Measurements from ENCODE around the gene FAM193A.
"Not testable (repeated sequence)": the region's sequence is repeated elsewhere in the genome, so short reads cannot be mapped to it uniquely, and the experiment has no call there.

The FAM193A gene

GRCh38 chr4:2583092-2583491 lies 46.6 kb downstream of the FAM193A start:
- H3K36me3 ChIP-seq (ENCODE audit: control insufficient read depth, insufficient read depth, low read length) = no peaks in the 10 kb centered on the region
- TF ChIP-seq CTCF (IDR thresholded peaks at IDR 0.05; ENCODE audit: insufficient read depth, low read length, poor library complexity, severe bottlenecking) = no peak
- H3K27me3 ChIP-seq (replicated peaks; ENCODE audit: control insufficient read depth, insufficient read depth, low read length) = no peaks in the 10 kb centered on the region
- DNase-seq (ENCODE audit: extremely low read depth, insufficient read length) = no peak
- H3K4me3 ChIP-seq (replicated peaks; ENCODE audit: low read depth, low read length) = no peak overlapping the region

GRCh38 chr4:2583517-2583916 lies 47.1 kb downstream of the FAM193A start:
- no peak for TF ChIP-seq CTCF (IDR thresholded peaks at IDR 0.05; ENCODE audit: insufficient read depth, low read length, poor library complexity, severe bottlenecking)
- H3K27me3 ChIP-seq (replicated peaks; ENCODE audit: control insufficient read depth, insufficient read depth, low read length) = no peaks in the 10 kb centered on the region
- no peak for DNase-seq (ENCODE audit: extremely low read depth, insufficient read length)

GRCh38 chr4:2586502-2586901 lies 50.1 kb downstream of the FAM193A start:
- H3K27me3 ChIP-seq (replicated peaks; ENCODE audit: control insufficient read depth, insufficient read depth, low read length) = no peaks in the 10 kb centered on the region
- TF ChIP-seq CTCF (IDR thresholded peaks at IDR 0.05; ENCODE audit: insufficient read depth, low read length, poor library complexity, severe bottlenecking) = no peak
- no peak overlapping the region for H3K4me3 ChIP-seq (replicated peaks; ENCODE audit: low read depth, low read length)
- DNase-seq (ENCODE audit: extremely low read depth, insufficient read length) = no peak
- no peaks in the 10 kb centered on the region for H3K36me3 ChIP-seq (ENCODE audit: control insufficient read depth, insufficient read depth, low read length)

More at GRCh38 chr4:2583517-2583916, 47.1 kb downstream of the FAM193A start:
- Histone ChIP-seq H3K36me3 (ENCODE audit: control insufficient read depth, insufficient read depth, low read length) (no peaks in the 10 kb centered on the region), H3K4me3 (replicated peaks; ENCODE audit: low read depth, low read length) (no peak overlapping the region)

GRCh38 chr4:2587213-2587823 lies 50.9 kb downstream of the FAM193A start:
- TF ChIP-seq CTCF (IDR thresholded peaks at IDR 0.05; ENCODE audit: insufficient read depth, low read length, poor library complexity, severe bottlenecking) = no peak
- no peak overlapping the region for H3K4me3 ChIP-seq (replicated peaks; ENCODE audit: low read depth, low read length)
- DNase-seq (ENCODE audit: extremely low read depth, insufficient read length) = no peak
- no peaks in the 10 kb centered on the region for H3K36me3 ChIP-seq (ENCODE audit: control insufficient read depth, insufficient read depth, low read length)
- H3K27me3 ChIP-seq (replicated peaks; ENCODE audit: control insufficient read depth, insufficient read depth, low read length) = no peaks in the 10 kb centered on the region

GRCh38 chr4:2588259-2588658 lies 51.8 kb downstream of the FAM193A start:
- TF ChIP-seq CTCF (IDR thresholded peaks at IDR 0.05; ENCODE audit: insufficient read depth, low read length, poor library complexity, severe bottlenecking) = no peak
- DNase-seq (ENCODE audit: extremely low read depth, insufficient read length) = no peak
- no peak overlapping the region for H3K4me3 ChIP-seq (replicated peaks; ENCODE audit: low read depth, low read length)
- no peaks in the 10 kb centered on the region for H3K36me3 ChIP-seq (ENCODE audit: control insufficient read depth, insufficient read depth, low read length)
- H3K27me3 ChIP-seq (replicated peaks; ENCODE audit: control insufficient read depth, insufficient read depth, low read length) = no peaks in the 10 kb centered on the region

- Histone ChIP-seq H3K36me3 (ENCODE audit: control insufficient read depth, insufficient read depth, low read length) (peaks cover under 1% of the 10 kb centered on the region; the same call in 1 of the 2 replicates), H3K27me3 (replicated peaks; ENCODE audit: control insufficient read depth, insufficient read depth, low read length) (no peaks in the 10 kb centered on the region), H3K4me3 (replicated peaks; ENCODE audit: low read depth, low read length) (no peak overlapping the region)
- DNase-seq (ENCODE audit: extremely low read depth, insufficient read length) = no peak
- TF ChIP-seq CTCF (IDR thresholded peaks at IDR 0.05; ENCODE audit: insufficient read depth, low read length, poor library complexity, severe bottlenecking) = no peak
Observed at GRCh38 chr4:2591189-2591588, 54.7 kb downstream of the FAM193A start.

GRCh38 chr4:2592014-2592413 lies 55.6 kb downstream of the FAM193A start:
- H3K36me3 ChIP-seq (ENCODE audit: control insufficient read depth, insufficient read depth, low read length); H3K4me3 ChIP-seq (replicated peaks; ENCODE audit: low read depth, low read length); H3K27me3 ChIP-seq (replicated peaks; ENCODE audit: control insufficient read depth, insufficient read depth, low read length); DNase-seq (ENCODE audit: extremely low read depth, insufficient read length): not testable (repeated sequence)
